ENCODE data around the gene CHMP2A. TPM values are rescaled to one million over a fixed set of nuclear protein-coding genes. Genes with fewer than 3 reads are reported as not detected.

The CHMP2A gene
- total and polyA plus RNA-seq, 10 donors = 79.9 to 124 (median 108) TPM

DNA sequence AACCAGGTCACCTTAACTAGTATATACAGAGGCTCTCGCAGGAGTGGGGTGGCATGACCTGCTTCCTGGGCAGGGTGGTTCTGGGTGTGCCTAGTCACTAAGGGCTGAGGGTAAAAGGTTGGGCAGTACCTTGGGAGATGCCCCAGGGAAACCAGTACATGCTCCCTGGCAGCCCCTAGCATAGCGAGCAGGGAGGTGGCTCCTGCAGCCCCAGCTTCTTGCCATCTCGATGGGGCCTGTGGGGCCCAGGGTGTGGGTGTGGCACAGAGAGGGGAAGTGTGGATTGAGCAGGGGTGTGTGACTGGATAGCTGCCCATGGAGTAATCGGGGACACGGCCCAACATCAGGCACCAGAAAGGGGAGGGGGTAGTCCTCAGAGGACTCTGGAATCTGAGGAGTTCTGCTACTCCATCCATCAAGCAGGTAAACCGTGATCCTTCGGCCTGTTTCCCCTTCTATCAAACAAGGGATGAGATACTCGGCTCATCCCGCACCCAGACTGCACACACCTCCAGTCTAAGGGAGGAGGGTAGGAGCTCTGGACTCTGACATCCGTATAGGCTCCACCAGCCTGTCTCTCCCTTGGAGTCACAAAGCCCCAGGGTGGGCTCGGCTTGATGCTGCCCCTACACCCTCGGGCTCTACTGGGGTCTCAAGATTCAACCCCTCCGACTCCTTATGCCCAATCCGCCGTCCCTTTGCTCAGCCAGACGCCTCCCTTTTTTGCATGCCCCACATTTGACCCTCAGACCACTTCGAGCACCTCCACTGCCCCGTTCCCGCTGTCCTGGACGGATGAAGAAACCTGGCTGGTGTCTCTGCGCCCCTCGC is 36.4 kb downstream of the CHMP2A start:
- H3K36me3 ChIP-seq = peaks cover 3 to 29% (median 17%) of the 10 kb centered on the region in 6 donors
- no peak for DNase-seq
- no peaks in the 10 kb centered on the region for H3K27me3 ChIP-seq (replicated peaks in 1 of 7)
- peaks cover 25 to 71% (median 58%) of the 10 kb centered on the region in 6 donors for H3K4me1 ChIP-seq
- H3K9me3 ChIP-seq = no peaks in the 10 kb centered on the region
- intact Hi-C loops (cut with DNase I; ENCODE audit: low total_unique reads) = no loop called here
- peak overlapping the region; percentile 71 to 88 (median 84) for H3K4me3 ChIP-seq
- no peak for TF ChIP-seq POLR2AphosphoS5 (IDR thresholded peaks at IDR 0.05)
- TF ChIP-seq, protein P1, sequence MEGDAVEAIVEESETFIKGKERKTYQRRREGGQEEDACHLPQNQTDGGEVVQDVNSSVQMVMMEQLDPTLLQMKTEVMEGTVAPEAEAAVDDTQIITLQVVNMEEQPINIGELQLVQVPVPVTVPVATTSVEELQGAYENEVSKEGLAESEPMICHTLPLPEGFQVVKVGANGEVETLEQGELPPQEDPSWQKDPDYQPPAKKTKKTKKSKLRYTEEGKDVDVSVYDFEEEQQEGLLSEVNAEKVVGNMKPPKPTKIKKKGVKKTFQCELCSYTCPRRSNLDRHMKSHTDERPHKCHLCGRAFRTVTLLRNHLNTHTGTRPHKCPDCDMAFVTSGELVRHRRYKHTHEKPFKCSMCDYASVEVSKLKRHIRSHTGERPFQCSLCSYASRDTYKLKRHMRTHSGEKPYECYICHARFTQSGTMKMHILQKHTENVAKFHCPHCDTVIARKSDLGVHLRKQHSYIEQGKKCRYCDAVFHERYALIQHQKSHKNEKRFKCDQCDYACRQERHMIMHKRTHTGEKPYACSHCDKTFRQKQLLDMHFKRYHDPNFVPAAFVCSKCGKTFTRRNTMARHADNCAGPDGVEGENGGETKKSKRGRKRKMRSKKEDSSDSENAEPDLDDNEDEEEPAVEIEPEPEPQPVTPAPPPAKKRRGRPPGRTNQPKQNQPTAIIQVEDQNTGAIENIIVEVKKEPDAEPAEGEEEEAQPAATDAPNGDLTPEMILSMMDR (IDR thresholded peaks at IDR 0.05 in 8 of 11, conservative IDR thresholded peaks at IDR 0.05 in 3 of 11) = peak in 6 of 11 experiments; percentile 39 to 66 (median 46)
- H3K27ac ChIP-seq = peak overlapping the region; percentile 81 to 98 (median 96)
- 8 to 12% (median 10%) methylated on average over 21 to 22 of the region's 22 CpGs for WGBS, 5 donors

DNA sequence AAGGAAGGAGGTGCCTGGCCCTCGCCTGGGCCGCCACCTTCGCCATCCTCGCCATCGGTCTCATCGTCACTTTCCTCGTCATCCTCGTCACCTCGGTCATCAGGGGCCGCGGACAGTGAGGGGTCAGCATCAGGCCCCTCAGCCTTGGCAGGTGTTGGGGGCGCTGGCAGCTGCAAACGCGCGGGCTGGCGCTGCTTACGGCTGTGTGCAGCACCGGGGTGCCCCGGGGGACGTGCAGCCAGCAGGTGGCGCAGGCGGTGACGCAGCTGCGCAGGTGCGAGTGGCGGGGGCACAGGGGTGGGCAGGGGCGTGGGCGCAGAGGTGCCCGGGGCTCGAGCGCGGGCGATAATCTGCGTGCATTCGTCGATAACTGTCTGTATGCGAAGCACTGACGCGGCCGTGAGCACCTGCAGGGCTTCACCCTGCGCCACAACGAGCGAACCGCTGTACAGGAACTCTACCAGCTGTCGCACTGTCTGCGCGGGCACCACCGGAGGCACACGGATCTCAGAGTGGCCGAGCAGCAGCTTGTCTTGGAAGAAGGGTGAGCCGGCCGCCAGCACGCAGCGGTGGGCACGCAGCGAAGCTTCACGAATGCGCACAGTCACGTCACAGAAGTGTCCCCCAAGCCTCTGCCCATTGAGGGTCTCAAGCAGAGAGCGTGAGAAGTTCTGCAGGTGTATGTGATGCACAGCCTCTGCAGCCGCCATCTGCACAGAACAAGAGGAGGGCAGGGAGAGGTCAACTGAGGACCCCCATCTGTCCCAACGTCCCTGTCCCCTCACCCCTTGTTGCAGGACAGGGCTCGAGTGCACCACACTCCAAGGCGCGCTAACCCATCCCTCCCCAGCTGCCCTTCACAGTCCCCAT is 37.7 kb downstream of the CHMP2A start:
- H3K27ac ChIP-seq = peak overlapping the region in 1 of 8 donors; percentile 98
- peaks cover 3 to 29% (median 17%) of the 10 kb centered on the region in 6 donors for H3K36me3 ChIP-seq
- H3K4me1 ChIP-seq = peaks cover 25 to 74% (median 61%) of the 10 kb centered on the region in 6 donors
- intact Hi-C loops (cut with DNase I; ENCODE audit: low total_unique reads) = no loop called here
- WGBS, 5 donors = 92 to 95% (median 95%) methylated on average over 58 to 65 of the region's 65 CpGs
- H3K4me3 ChIP-seq = peak overlapping the region in 1 of 8 donors; percentile 85
- no peaks in the 10 kb centered on the region for H3K9me3 ChIP-seq
- no peaks in the 10 kb centered on the region for H3K27me3 ChIP-seq (replicated peaks in 1 of 7)
- TF ChIP-seq, protein P1 (IDR thresholded peaks at IDR 0.05 in 8 of 11, conservative IDR thresholded peaks at IDR 0.05 in 3 of 11) = no peak
- TF ChIP-seq POLR2AphosphoS5 (IDR thresholded peaks at IDR 0.05) = peak in 1 of 3 donors; percentile 36
- DNase-seq = no peak

DNA sequence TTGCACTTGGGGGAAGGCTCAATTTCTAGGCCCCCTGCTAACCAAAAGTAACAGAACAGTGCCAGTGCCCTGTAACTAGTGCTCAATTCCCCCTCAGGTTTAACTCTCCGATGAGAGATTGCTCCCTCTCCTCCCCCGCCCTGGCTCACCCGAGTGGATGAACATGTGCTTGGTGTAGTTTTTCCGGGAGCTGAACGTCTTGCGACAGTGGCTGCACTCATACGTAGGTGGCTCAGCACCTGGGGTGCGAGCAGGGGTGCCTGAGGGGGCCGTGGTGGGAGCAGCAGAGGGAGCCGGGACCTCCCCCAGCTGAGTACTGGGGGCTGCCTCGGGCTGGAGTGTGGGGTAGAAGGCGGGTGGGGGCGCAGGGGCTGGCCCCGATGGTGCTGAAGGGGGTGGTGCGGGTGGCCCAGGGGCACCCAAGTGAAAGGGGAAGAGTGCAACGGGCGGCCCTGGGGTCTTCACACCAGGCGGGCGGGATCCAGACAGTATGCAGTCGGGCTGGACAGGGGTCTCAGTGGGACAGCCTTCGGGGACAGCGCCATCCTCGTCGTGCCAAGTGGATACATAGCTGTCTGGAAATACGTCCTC is 38.6 kb downstream of the CHMP2A start:
- intact Hi-C loops (cut with DNase I; ENCODE audit: low total_unique reads) = no loop called here
- WGBS, 5 donors = 89 to 94% (median 92%) methylated on average over 15 to 25 of the region's 25 CpGs
- peaks cover 25 to 74% (median 61%) of the 10 kb centered on the region in 6 donors for H3K4me1 ChIP-seq

More for the DNA sequence above, 38.6 kb downstream of the CHMP2A start:
- Histone ChIP-seq H3K36me3 (peaks cover 3 to 29% (median 17%) of the 10 kb centered on the region in 6 donors), H3K27me3 (replicated peaks in 1 of 7) (no peaks in the 10 kb centered on the region), H3K4me3 (no peak overlapping the region), H3K9me3 (no peaks in the 10 kb centered on the region), H3K27ac (no peak overlapping the region)
- no peak for DNase-seq
- TF ChIP-seq POLR2A (IDR thresholded peaks at IDR 0.05) (no peak), POLR2AphosphoS5 (IDR thresholded peaks at IDR 0.05) (no peak)
- TF ChIP-seq, protein P1 (IDR thresholded peaks at IDR 0.05 in 8 of 11, conservative IDR thresholded peaks at IDR 0.05 in 3 of 11) = no peak
